DOHH2 (cell line): Measurements from ENCODE around the gene THOC7.

Experiments used
- H3F3A ChIP-seq: fragments of 200-600 bp; sonication (generic), shearing (Covaris generic); 2 replicates; pipeline ENCODE4 v1.6.0; 2016; ENCODE audit warnings: antibody characterized with exemption, mild to moderate bottlenecking; ENCODE audit not compliant: control insufficient read depth, insufficient read depth
- H3K27ac ChIP-seq: fragments of 200-600 bp; sonication (generic); 2 replicates; pipeline ENCODE4 v1.5.1; 2014; ENCODE audit warnings: low read depth, mild to moderate bottlenecking, low read length, moderate library complexity
- H3K27me3 ChIP-seq: fragments of 200-600 bp; sonication (generic); 2 replicates; pipeline ENCODE4 v1.6.1; 2014; ENCODE audit warnings: mild to moderate bottlenecking, low read length, mixed read lengths; ENCODE audit not compliant: control insufficient read depth
- H3K36me3 ChIP-seq: fragments of 200-600 bp; sonication (generic); 2 replicates; pipeline ENCODE4 v1.6.1; 2014; ENCODE audit warnings: mild to moderate bottlenecking, low read length, moderate library complexity, mixed read lengths; ENCODE audit not compliant: control insufficient read depth
- H3K4me1 ChIP-seq: fragments of 200-600 bp; sonication (generic); 2 replicates; pipeline ENCODE4 v1.6.1; 2014; ENCODE audit warnings: mild to moderate bottlenecking, low read length, mixed read lengths; ENCODE audit not compliant: control insufficient read depth
- H3K4me2 ChIP-seq: fragments of 200-600 bp; sonication (generic); 2 replicates; pipeline ENCODE4 v1.6.0; 2014; ENCODE audit warnings: mild to moderate bottlenecking, low read length, moderate library complexity
- H3K4me3 ChIP-seq: fragments of 200-600 bp; sonication (generic); 2 replicates; pipeline ENCODE4 v1.5.1; 2014; ENCODE audit warnings: mild to moderate bottlenecking, low read length, mixed read lengths
- H3K79me2 ChIP-seq: fragments of 200-600 bp; sonication (generic); 2 replicates; pipeline ENCODE4 v1.6.1; 2014; ENCODE audit warnings: mild to moderate bottlenecking, low read length, mixed read lengths; ENCODE audit not compliant: control insufficient read depth
- H3K9me2 ChIP-seq: fragments of 200-600 bp; sonication (generic); replicated peaks from 2 replicates; pipeline ENCODE4 v1.6.1; 2014; ENCODE audit warnings: mild to moderate bottlenecking, low read length, mixed read lengths; ENCODE audit not compliant: control insufficient read depth
- H3K9me3 ChIP-seq: fragments of 200-600 bp; sonication (generic); 2 replicates; pipeline ENCODE4 v1.6.1; 2014; ENCODE audit warnings: antibody characterized with exemption, low read length, mixed read lengths; ENCODE audit not compliant: control insufficient read depth, insufficient read depth
- H4K20me1 ChIP-seq: fragments of 200-600 bp; sonication (generic); 2 replicates; pipeline ENCODE4 v1.6.0; 2014; ENCODE audit warnings: low read depth, mild to moderate bottlenecking, antibody characterized with exemption, low read length, moderate library complexity; ENCODE audit not compliant: control insufficient read depth, insufficient read depth
- EZH2phosphoT487 ChIP-seq: fragments of 200-600 bp; sonication (generic); IDR thresholded peaks from 2 replicates; pipeline ENCODE4 v1.6.1; 2017; ENCODE audit warnings: borderline replicate concordance, mild to moderate bottlenecking, antibody characterized with exemption, low read length, moderate library complexity, mixed read lengths
- TF ChIP-seq, protein P1 (sequence below): fragments of 200-600 bp; sonication (generic); IDR thresholded peaks from one replicate; pipeline ENCODE4 v1.5.1; 2014; ENCODE audit warnings: antibody characterized with exemption, mild to moderate bottlenecking, low read depth, low read length; ENCODE audit not compliant: poor library complexity, severe bottlenecking

Gene THOC7

DNA sequence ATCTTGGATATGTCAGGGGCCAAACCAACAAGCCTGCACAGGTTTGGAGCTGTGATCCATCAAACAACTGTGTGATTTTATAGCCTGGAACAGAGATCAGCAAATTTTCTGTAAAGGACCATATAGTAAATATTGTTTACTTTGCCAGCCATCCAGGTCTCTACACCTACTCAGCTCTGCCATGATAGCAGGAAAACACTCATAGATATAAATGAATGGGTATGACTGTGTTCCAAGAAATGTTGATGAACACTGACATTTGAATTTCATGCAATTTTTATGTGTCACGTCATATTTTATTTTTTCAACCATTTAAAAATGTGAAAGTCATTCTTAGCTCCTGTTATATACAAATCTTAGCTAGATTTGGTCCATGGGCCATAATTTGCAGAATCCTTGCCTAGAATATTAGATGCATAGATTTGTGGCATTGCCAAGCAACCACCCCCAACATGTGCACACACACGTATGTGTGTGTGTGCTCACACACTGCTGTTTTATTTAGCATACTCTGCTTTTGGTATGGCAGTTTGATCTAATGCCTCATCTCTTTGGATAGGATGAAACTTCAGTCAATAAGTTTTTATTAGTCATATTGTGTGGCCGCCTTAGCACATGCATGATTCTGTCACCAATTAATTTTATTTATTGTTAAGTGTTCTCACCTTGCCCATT is 6.5 kb upstream of the THOC7 start:
- Histone ChIP-seq H3K4me3 (peak overlapping the region; percentile 17; the same call in 1 of the 2 replicates), H3K4me2 (peak overlapping the region; percentile 52), H3K27me3 (no peaks in the 10 kb centered on the region), H3K27ac (no peak overlapping the region), H3F3A (no peaks in the 10 kb centered on the region), H3K9me3 (no peaks in the 10 kb centered on the region), H4K20me1 (peaks cover 21% of the 10 kb centered on the region), H3K79me2 (peaks cover 94% of the 10 kb centered on the region), H3K9me2 (no peaks in the 10 kb centered on the region), H3K36me3 (peaks cover 53% of the 10 kb centered on the region), H3K4me1 (peaks cover 56% of the 10 kb centered on the region)
- TF ChIP-seq EZH2phosphoT487, result no peak
- TF ChIP-seq, protein P1, sequence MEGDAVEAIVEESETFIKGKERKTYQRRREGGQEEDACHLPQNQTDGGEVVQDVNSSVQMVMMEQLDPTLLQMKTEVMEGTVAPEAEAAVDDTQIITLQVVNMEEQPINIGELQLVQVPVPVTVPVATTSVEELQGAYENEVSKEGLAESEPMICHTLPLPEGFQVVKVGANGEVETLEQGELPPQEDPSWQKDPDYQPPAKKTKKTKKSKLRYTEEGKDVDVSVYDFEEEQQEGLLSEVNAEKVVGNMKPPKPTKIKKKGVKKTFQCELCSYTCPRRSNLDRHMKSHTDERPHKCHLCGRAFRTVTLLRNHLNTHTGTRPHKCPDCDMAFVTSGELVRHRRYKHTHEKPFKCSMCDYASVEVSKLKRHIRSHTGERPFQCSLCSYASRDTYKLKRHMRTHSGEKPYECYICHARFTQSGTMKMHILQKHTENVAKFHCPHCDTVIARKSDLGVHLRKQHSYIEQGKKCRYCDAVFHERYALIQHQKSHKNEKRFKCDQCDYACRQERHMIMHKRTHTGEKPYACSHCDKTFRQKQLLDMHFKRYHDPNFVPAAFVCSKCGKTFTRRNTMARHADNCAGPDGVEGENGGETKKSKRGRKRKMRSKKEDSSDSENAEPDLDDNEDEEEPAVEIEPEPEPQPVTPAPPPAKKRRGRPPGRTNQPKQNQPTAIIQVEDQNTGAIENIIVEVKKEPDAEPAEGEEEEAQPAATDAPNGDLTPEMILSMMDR, result no peak

DNA sequence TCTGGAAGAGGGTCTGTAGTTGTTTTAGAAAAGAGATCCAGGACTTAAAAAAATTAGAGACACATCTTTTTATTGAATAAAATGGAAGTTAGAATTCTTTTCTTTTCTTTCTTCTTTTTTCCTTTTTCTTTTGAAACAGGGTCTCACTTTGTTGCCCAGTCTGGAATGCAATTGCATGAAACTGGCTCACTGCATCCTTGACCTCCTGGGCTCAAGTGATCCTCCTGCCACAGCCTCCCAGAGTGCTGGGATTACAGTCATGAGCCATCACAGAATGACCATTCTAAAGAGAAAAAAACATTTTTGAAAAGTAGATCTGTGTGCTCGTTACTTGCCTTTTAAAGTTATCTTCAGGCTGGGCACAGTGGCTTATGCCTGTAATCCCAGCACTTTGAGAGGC is 3.6 kb upstream of the THOC7 start:
- TF ChIP-seq EZH2phosphoT487, result no peak
- TF ChIP-seq, protein P1, result no peak
- Histone ChIP-seq H3K4me1 (peaks cover 56% of the 10 kb centered on the region), H3K27ac (no peak overlapping the region), H3K9me2 (no peaks in the 10 kb centered on the region), H3K79me2 (peaks cover 92% of the 10 kb centered on the region), H3K4me2 (no peak overlapping the region), H3F3A (no peaks in the 10 kb centered on the region), H4K20me1 (peaks cover 7% of the 10 kb centered on the region), H3K36me3 (peaks cover 42% of the 10 kb centered on the region), H3K27me3 (no peaks in the 10 kb centered on the region), H3K9me3 (no peaks in the 10 kb centered on the region), H3K4me3 (no peak overlapping the region)

DNA sequence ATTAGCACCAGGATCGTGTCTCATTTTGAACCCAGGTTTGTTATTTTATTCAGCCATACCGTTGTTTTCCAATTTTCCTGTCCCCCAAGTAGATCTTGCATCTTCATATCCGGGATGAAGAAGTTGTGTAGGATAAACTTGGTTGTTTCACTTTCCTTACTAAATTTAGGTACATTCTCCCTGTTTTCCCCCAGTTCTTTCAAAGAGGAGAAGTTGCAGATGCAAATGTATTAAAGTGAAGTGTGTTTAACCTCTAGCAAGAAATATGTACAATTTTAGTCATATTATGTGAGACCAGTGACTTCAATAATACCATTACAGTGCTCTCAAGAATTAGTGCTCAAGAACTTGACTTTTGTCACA is 1.3 kb upstream of the THOC7 start:
- H3K79me2 ChIP-seq, result peaks cover 94% of the 10 kb centered on the region
- peaks cover 2% of the 10 kb centered on the region; the same call in 1 of the 2 replicates for H4K20me1 ChIP-seq
- TF ChIP-seq EZH2phosphoT487, result no peak
- TF ChIP-seq, protein P1, result no peak
- peaks cover 44% of the 10 kb centered on the region for H3K4me1 ChIP-seq
- no peaks in the 10 kb centered on the region for H3F3A ChIP-seq
- H3K36me3 ChIP-seq, result peaks cover 36% of the 10 kb centered on the region
- no peaks in the 10 kb centered on the region for H3K9me3 ChIP-seq
- peak overlapping the region; percentile 79 for H3K4me3 ChIP-seq
- no peaks in the 10 kb centered on the region for H3K27me3 ChIP-seq
- H3K27ac ChIP-seq, result peak overlapping the region; percentile 57
- H3K9me2 ChIP-seq, result no peaks in the 10 kb centered on the region
- peak overlapping the region; percentile 79 for H3K4me2 ChIP-seq
